CD14-positive monocyte (primary cell): ENCODE data around the gene GPR158. TPM values are rescaled to one million over a fixed set of nuclear protein-coding genes. Genes with fewer than 3 reads are reported as not detected.

Experiments
- DNase-seq, 3 donors: peaks; one replicate each; pipeline ENCODE4 v3.0.0-alpha.2; 2011 to 2022
- H2AFZ ChIP-seq: 2 replicates; pipeline ENCODE4 v1.6.0; 2012; ENCODE audit warnings: mild to moderate bottlenecking, low read depth, low read length, inconsistent platforms; ENCODE audit not compliant: insufficient read depth, poor library complexity, severe bottlenecking
- H3K27ac ChIP-seq, 2 donors: 1 replicate in 1 of 2; 2 replicates in 1 of 2; pipeline ENCODE4 v1.5.1; 2012 to 2013; ENCODE audit warnings: low read length in 2 of 2, control low read depth in 1 of 2, inconsistent platforms in 1 of 2, low read depth in 1 of 2, mild to moderate bottlenecking in 1 of 2
- H3K27me3 ChIP-seq, 2 donors: one replicate each; pipeline versions ENCODE4 v1.6.0 to v1.6.1; 2011 to 2013; ENCODE audit warnings: low read length in 2 of 2; ENCODE audit not compliant: control insufficient read depth in 2 of 2, insufficient read depth in 2 of 2
- H3K36me3 ChIP-seq, 2 donors: replicated peaks in 1 of 2; 1 replicate in 1 of 2; 2 replicates in 1 of 2; pipeline versions ENCODE4 v1.5.1 to v1.6.1; 2012 to 2013; ENCODE audit warnings: low read length in 2 of 2, control low read depth in 1 of 2, inconsistent platforms in 1 of 2, mild to moderate bottlenecking in 1 of 2; ENCODE audit not compliant: insufficient read depth in 2 of 2, control insufficient read depth in 1 of 2
- H3K4me1 ChIP-seq, 2 donors: 1 replicate in 1 of 2; 2 replicates in 1 of 2; pipeline versions ENCODE4 v1.5.1 to v1.6.1; 2012 to 2013; ENCODE audit warnings: low read length in 2 of 2, control low read depth in 1 of 2, inconsistent platforms in 1 of 2, mild to moderate bottlenecking in 1 of 2, moderate library complexity in 1 of 2; ENCODE audit not compliant: insufficient read depth in 2 of 2, control insufficient read depth in 1 of 2
- H3K4me2 ChIP-seq: replicated peaks from 2 replicates; pipeline ENCODE3; 2012; ENCODE audit warnings: low read length, moderate library complexity, mild to moderate bottlenecking; ENCODE audit not compliant: poor library complexity, severe bottlenecking; ENCODE audit errors: extremely low read depth
- H3K4me3 ChIP-seq, 3 experiments: fragments of 200-600 bp in 1 of 3; sonication (generic) in 1 of 3; replicated peaks in 1 of 3; 1 replicate in 2 of 3; 2 replicates in 1 of 3; pipeline ENCODE4 v1.5.1; 2011 to 2013; ENCODE audit warnings: low read length in 3 of 3, mild to moderate bottlenecking in 3 of 3, control low read depth in 2 of 3, low read depth in 2 of 3, inconsistent platforms in 1 of 3, moderate library complexity in 1 of 3
- H3K79me2 ChIP-seq: 2 replicates; pipeline ENCODE4 v1.6.0; 2012; ENCODE audit warnings: mild to moderate bottlenecking, control low read depth, inconsistent platforms, low read length, moderate library complexity; ENCODE audit not compliant: insufficient read depth
- H3K9ac ChIP-seq: 2 replicates; pipeline ENCODE4 v1.6.0; 2017; ENCODE audit warnings: low read length, mild to moderate bottlenecking; ENCODE audit not compliant: insufficient read depth, poor library complexity, severe bottlenecking
- H3K9me3 ChIP-seq, 2 donors: replicated peaks in 1 of 2; 1 replicate in 1 of 2; 2 replicates in 1 of 2; pipeline versions ENCODE4 v1.5.1 to v1.6.1; 2012 to 2013; ENCODE audit warnings: low read length in 2 of 2, control low read depth in 1 of 2; ENCODE audit not compliant: control insufficient read depth in 1 of 2, insufficient read depth in 1 of 2
- H4K20me1 ChIP-seq: 2 replicates; pipeline ENCODE4 v1.6.0; 2012; ENCODE audit warnings: mild to moderate bottlenecking, low read length, control low read depth, moderate library complexity; ENCODE audit not compliant: insufficient read depth
- H3K27ac Mint-ChIP-seq, 7 donors: one replicate each; pipeline ENCODE4 v1.8.0; 2020; ENCODE audit warnings: mild to moderate bottlenecking in 7 of 7, mixed read lengths in 7 of 7, moderate library complexity in 6 of 7, inconsistent platforms in 2 of 7
- H3K27me3 Mint-ChIP-seq, 3 donors: one replicate each; pipeline ENCODE4 v1.8.0; 2021 to 2022; ENCODE audit warnings: low read depth in 3 of 3, mild to moderate bottlenecking in 3 of 3, mixed read lengths in 3 of 3, moderate library complexity in 3 of 3, inconsistent platforms in 1 of 3
- H3K36me3 Mint-ChIP-seq, 2 donors: one replicate each; pipeline ENCODE4 v1.8.0; 2020; ENCODE audit warnings: mixed read lengths in 2 of 2, inconsistent platforms in 1 of 2, mild to moderate bottlenecking in 1 of 2
- H3K4me1 Mint-ChIP-seq: one replicate; pipeline ENCODE4 v1.8.0; 2020; ENCODE audit warnings: mild to moderate bottlenecking, mixed read lengths
- H3K4me3 Mint-ChIP-seq, 2 donors: one replicate each; pipeline ENCODE4 v1.8.0; 2020; ENCODE audit warnings: mild to moderate bottlenecking in 2 of 2, mixed read lengths in 2 of 2, moderate library complexity in 1 of 2
- H3K9me3 Mint-ChIP-seq, 7 donors: one replicate each; pipeline ENCODE4 v1.8.0; 2020 to 2022; ENCODE audit warnings: mixed read lengths in 7 of 7, mild to moderate bottlenecking in 6 of 7, moderate library complexity in 6 of 7, inconsistent platforms in 2 of 7
- WGBS: methylation state at CpG from one replicate; pipeline ENCODE4 v1.1.5; 2013; ENCODE audit warnings: missing lambda C conversion rate; ENCODE audit not compliant: insufficient coverage; 5-methylcytosine and 5-hydroxymethylcytosine counted together
- intact Hi-C, 2 donors: fragments of 100-400 bp; cut with micrococcal nuclease; formaldehyde crosslinking; loops; one replicate each; pipeline versions ENCODE4 v1.15.0 to v1.15.1; 2023
- polyA plus RNA-seq, 3 donors: library from polyadenylated mRNA; depleted of rRNA in 1 of 3; unstranded in 2 of 3; stranded (reverse) in 1 of 3; fragments of 300-500 nt in 2 of 3; fragments of >200 nt in 1 of 3; fragmentation: Illumina TruSeq in 2 of 3; gene quantifications; 1 replicate in 2 of 3; 2 replicates in 1 of 3; pipeline ENCODE4 v1.2.3, GENCODE V29; 2012 to 2021
- TF ChIP-seq, protein P1 (sequence below): fragments of 200-600 bp; IDR thresholded peaks from one replicate; pipeline ENCODE4 v1.8.0; 2022; ENCODE audit warnings: antibody characterized with exemption, mild to moderate bottlenecking

GPR158 gene
- polyA plus RNA-seq, 3 donors: not detected

GRCh38 chr10:25631471-25631870, 456.7 kb downstream of the GPR158 start:
- TF ChIP-seq, protein P1, sequence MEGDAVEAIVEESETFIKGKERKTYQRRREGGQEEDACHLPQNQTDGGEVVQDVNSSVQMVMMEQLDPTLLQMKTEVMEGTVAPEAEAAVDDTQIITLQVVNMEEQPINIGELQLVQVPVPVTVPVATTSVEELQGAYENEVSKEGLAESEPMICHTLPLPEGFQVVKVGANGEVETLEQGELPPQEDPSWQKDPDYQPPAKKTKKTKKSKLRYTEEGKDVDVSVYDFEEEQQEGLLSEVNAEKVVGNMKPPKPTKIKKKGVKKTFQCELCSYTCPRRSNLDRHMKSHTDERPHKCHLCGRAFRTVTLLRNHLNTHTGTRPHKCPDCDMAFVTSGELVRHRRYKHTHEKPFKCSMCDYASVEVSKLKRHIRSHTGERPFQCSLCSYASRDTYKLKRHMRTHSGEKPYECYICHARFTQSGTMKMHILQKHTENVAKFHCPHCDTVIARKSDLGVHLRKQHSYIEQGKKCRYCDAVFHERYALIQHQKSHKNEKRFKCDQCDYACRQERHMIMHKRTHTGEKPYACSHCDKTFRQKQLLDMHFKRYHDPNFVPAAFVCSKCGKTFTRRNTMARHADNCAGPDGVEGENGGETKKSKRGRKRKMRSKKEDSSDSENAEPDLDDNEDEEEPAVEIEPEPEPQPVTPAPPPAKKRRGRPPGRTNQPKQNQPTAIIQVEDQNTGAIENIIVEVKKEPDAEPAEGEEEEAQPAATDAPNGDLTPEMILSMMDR: no peak
- Histone ChIP-seq H3K9me3 (peaks cover 0 to 2% of the 10 kb centered on the region in 2 donors), H4K20me1 (no peaks in the 10 kb centered on the region), H3K79me2 (no peaks in the 10 kb centered on the region), H3K27ac (no peak overlapping the region), H3K4me2 (no peak overlapping the region), H3K4me1 (no peaks in the 10 kb centered on the region), H3K9ac (no peak overlapping the region), H3K36me3 (no peaks in the 10 kb centered on the region), H2AFZ (no peak overlapping the region), H3K27me3 (no peaks in the 10 kb centered on the region), H3K4me3 (no peak overlapping the region)
- peaks cover 2 to 3% (median 3%) of the 10 kb centered on the region in 3 donors for H3K27me3 Mint-ChIP-seq
- H3K4me1 Mint-ChIP-seq: no peaks in the 10 kb centered on the region
- WGBS: 87% methylated on average over 2 of the region's 4 CpGs
- intact Hi-C loops: no loop called here
- no peak overlapping the region for H3K27ac Mint-ChIP-seq
- DNase-seq: no peak
- H3K36me3 Mint-ChIP-seq: no peaks in the 10 kb centered on the region
- no peak overlapping the region for H3K4me3 Mint-ChIP-seq
- peaks cover 0 to 11% (median 3%) of the 10 kb centered on the region in 7 donors for H3K9me3 Mint-ChIP-seq

DNA sequence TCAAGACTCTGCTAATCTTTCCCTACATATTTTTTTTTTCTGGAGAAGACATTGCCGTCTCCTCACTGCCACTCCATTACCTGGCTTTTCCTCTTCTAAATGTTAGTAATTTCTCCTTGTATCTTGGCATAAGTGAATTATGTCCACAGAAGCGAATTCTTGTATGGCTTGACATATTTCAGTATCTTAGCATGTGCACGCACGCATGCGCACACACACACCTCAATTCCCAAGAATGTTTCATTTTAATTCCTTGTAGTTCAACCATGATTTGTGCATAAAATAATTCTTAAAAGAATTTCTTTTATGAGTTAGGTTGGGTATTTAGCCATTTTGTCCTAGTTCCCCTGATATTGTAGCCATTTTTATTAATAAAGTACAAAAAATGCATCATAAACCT, 458.0 kb downstream of the GPR158 start:
- H2AFZ ChIP-seq: no peak overlapping the region
- H3K27ac ChIP-seq: no peak overlapping the region
- Mint-ChIP-seq H3K4me3 (no peak overlapping the region), H3K36me3 (no peaks in the 10 kb centered on the region), H3K9me3 (peaks cover 0 to 13% (median 5%) of the 10 kb centered on the region in 7 donors), H3K4me1 (no peaks in the 10 kb centered on the region), H3K27me3 (peaks cover 2 to 3% (median 3%) of the 10 kb centered on the region in 3 donors), H3K27ac (no peak overlapping the region)
- no peaks in the 10 kb centered on the region for H3K4me1 ChIP-seq
- H3K9me3 ChIP-seq: peaks cover 0 to 2% of the 10 kb centered on the region in 2 donors
- WGBS: no CpG with 5 or more reads among the region's 5 CpGs
- H3K79me2 ChIP-seq: no peaks in the 10 kb centered on the region
- no peak for DNase-seq
- no peak overlapping the region for H3K4me3 ChIP-seq
- no peaks in the 10 kb centered on the region for H4K20me1 ChIP-seq
- no peak overlapping the region for H3K4me2 ChIP-seq
- no peak overlapping the region for H3K9ac ChIP-seq
- no peaks in the 10 kb centered on the region for H3K36me3 ChIP-seq
- H3K27me3 ChIP-seq: no peaks in the 10 kb centered on the region
- TF ChIP-seq, protein P1: no peak
- intact Hi-C loops: no loop called here
